HUES64 (cell line): ENCODE data around the gene MRGPRX2.

Source experiments
- H3K27ac ChIP-seq: 2 replicates; pipeline ENCODE4 v1.7.0; 2013; ENCODE audit warnings: low read depth, low read length, inconsistent platforms
- H3K27me3 ChIP-seq: 2 replicates; pipeline ENCODE4 v1.6.1; 2013; ENCODE audit warnings: mild to moderate bottlenecking, low read length; ENCODE audit not compliant: insufficient read depth
- H3K36me3 ChIP-seq: 2 replicates; pipeline ENCODE4 v1.6.1; 2013; ENCODE audit warnings: mild to moderate bottlenecking, low read length; ENCODE audit not compliant: insufficient read depth
- H3K4me1 ChIP-seq: 2 replicates; pipeline ENCODE4 v1.6.1; 2013; ENCODE audit warnings: mild to moderate bottlenecking, low read length, moderate library complexity; ENCODE audit not compliant: insufficient read depth
- H3K4me3 ChIP-seq: 2 replicates; pipeline ENCODE4 v1.5.1; 2013; ENCODE audit warnings: mild to moderate bottlenecking, low read length, moderate library complexity
- H3K9ac ChIP-seq: 2 replicates; pipeline ENCODE4 v1.6.1; 2013; ENCODE audit warnings: mild to moderate bottlenecking, low read depth, low read length
- H3K9me3 ChIP-seq: 2 replicates; pipeline ENCODE4 v1.6.1; 2013; ENCODE audit warnings: low read depth, low read length; ENCODE audit not compliant: insufficient read depth
- WGBS: fragments of 150-250, 120-280 bp; methylation state at CpG from one replicate; pipeline ENCODE4 v1.1.7; 2013; ENCODE audit warnings: missing lambda C conversion rate; 5-methylcytosine and 5-hydroxymethylcytosine counted together

Gene MRGPRX2

GRCh38 chr11:19091366-19091765 lies 30.8 kb upstream of the MRGPRX2 start:
- H3K36me3 ChIP-seq, result no peaks in the 10 kb centered on the region
- no peaks in the 10 kb centered on the region for H3K27me3 ChIP-seq
- H3K9me3 ChIP-seq, result no peaks in the 10 kb centered on the region
- H3K27ac ChIP-seq, result no peak overlapping the region
- no CpG with 5 or more reads among the region's 1 CpG for WGBS
- no peak overlapping the region for H3K4me3 ChIP-seq
- no peaks in the 10 kb centered on the region for H3K4me1 ChIP-seq
- H3K9ac ChIP-seq, result no peak overlapping the region

- H3K9ac ChIP-seq, result no peak overlapping the region
- H3K27ac ChIP-seq, result no peak overlapping the region
- no peaks in the 10 kb centered on the region for H3K9me3 ChIP-seq
- no peaks in the 10 kb centered on the region for H3K27me3 ChIP-seq
- H3K4me3 ChIP-seq, result no peak overlapping the region
- H3K36me3 ChIP-seq, result no peaks in the 10 kb centered on the region
- H3K4me1 ChIP-seq, result no peaks in the 10 kb centered on the region
- WGBS, result 94% methylated on average over 5 of the region's 5 CpGs
These were observed 28.9 kb upstream of the MRGPRX2 start for GRCh38 chr11:19089421-19089820.

- WGBS, result 99% methylated on average over 2 of the region's 4 CpGs
These were observed 28.3 kb upstream of the MRGPRX2 start for GRCh38 chr11:19088791-19089190.

GRCh38 chr11:19087658-19088057 lies 27.1 kb upstream of the MRGPRX2 start:
- 92% methylated on average over 8 of the region's 8 CpGs for WGBS
- Histone ChIP-seq H3K4me1 (no peaks in the 10 kb centered on the region), H3K4me3 (no peak overlapping the region), H3K9me3 (no peaks in the 10 kb centered on the region), H3K27me3 (no peaks in the 10 kb centered on the region), H3K36me3 (no peaks in the 10 kb centered on the region), H3K9ac (no peak overlapping the region), H3K27ac (no peak overlapping the region)

More at GRCh38 chr11:19088791-19089190, 28.3 kb upstream of the MRGPRX2 start:
- no peaks in the 10 kb centered on the region for H3K9me3 ChIP-seq
- H3K27me3 ChIP-seq, result no peaks in the 10 kb centered on the region
- H3K4me3 ChIP-seq, result no peak overlapping the region
- H3K27ac ChIP-seq, result no peak overlapping the region
- H3K9ac ChIP-seq, result no peak overlapping the region
- H3K4me1 ChIP-seq, result no peaks in the 10 kb centered on the region
- no peaks in the 10 kb centered on the region for H3K36me3 ChIP-seq

- no peaks in the 10 kb centered on the region for H3K27me3 ChIP-seq
- 83% methylated on average over 4 of the region's 5 CpGs for WGBS
- no peaks in the 10 kb centered on the region for H3K36me3 ChIP-seq
- H3K4me1 ChIP-seq, result no peaks in the 10 kb centered on the region
- H3K27ac ChIP-seq, result no peak overlapping the region
- no peak overlapping the region for H3K4me3 ChIP-seq
- H3K9ac ChIP-seq, result no peak overlapping the region
- H3K9me3 ChIP-seq, result no peaks in the 10 kb centered on the region
These were observed 24.3 kb upstream of the MRGPRX2 start for GRCh38 chr11:19084661-19085315.

- Histone ChIP-seq H3K27me3 (no peaks in the 10 kb centered on the region), H3K27ac (no peak overlapping the region), H3K4me1 (no peaks in the 10 kb centered on the region), H3K9me3 (no peaks in the 10 kb centered on the region), H3K9ac (no peak overlapping the region), H3K4me3 (no peak overlapping the region), H3K36me3 (no peaks in the 10 kb centered on the region)
- 85% methylated on average over 1 of the region's 1 CpG for WGBS
These were observed 22.6 kb upstream of the MRGPRX2 start for GRCh38 chr11:19083166-19083565.

- no peak overlapping the region for H3K4me3 ChIP-seq
- H3K27ac ChIP-seq, result no peak overlapping the region
- no peaks in the 10 kb centered on the region for H3K4me1 ChIP-seq
- no peak overlapping the region for H3K9ac ChIP-seq
- no peaks in the 10 kb centered on the region for H3K27me3 ChIP-seq
- no peaks in the 10 kb centered on the region for H3K36me3 ChIP-seq
- 95% methylated on average over 6 of the region's 6 CpGs for WGBS
- H3K9me3 ChIP-seq, result no peaks in the 10 kb centered on the region
These were observed 20.1 kb upstream of the MRGPRX2 start for GRCh38 chr11:19080579-19080993.

GRCh38 chr11:19079643-19080440 lies 19.3 kb upstream of the MRGPRX2 start:
- Histone ChIP-seq H3K9ac (no peak overlapping the region), H3K36me3 (no peaks in the 10 kb centered on the region), H3K4me3 (no peak overlapping the region), H3K27me3 (no peaks in the 10 kb centered on the region), H3K4me1 (no peaks in the 10 kb centered on the region), H3K27ac (no peak overlapping the region), H3K9me3 (no peaks in the 10 kb centered on the region)
- WGBS, result 77% methylated on average over 6 of the region's 6 CpGs

GRCh38 chr11:19077965-19078364 lies 17.4 kb upstream of the MRGPRX2 start:
- Histone ChIP-seq H3K4me3 (no peak overlapping the region), H3K9ac (no peak overlapping the region), H3K4me1 (peaks cover 16% of the 10 kb centered on the region), H3K36me3 (no peaks in the 10 kb centered on the region), H3K27me3 (no peaks in the 10 kb centered on the region), H3K9me3 (no peaks in the 10 kb centered on the region), H3K27ac (no peak overlapping the region)

GRCh38 chr11:19076744-19077589 lies 16.4 kb upstream of the MRGPRX2 start:
- no peaks in the 10 kb centered on the region for H3K36me3 ChIP-seq
- H3K27me3 ChIP-seq, result no peaks in the 10 kb centered on the region
- no peaks in the 10 kb centered on the region for H3K9me3 ChIP-seq
- WGBS, result 69% methylated on average over 10 of the region's 10 CpGs
- H3K9ac ChIP-seq, result no peak overlapping the region
- H3K4me1 ChIP-seq, result peaks cover 16% of the 10 kb centered on the region
- H3K4me3 ChIP-seq, result no peak overlapping the region
- no peak overlapping the region for H3K27ac ChIP-seq

- no peak overlapping the region for H3K4me3 ChIP-seq
- peaks cover 16% of the 10 kb centered on the region for H3K4me1 ChIP-seq
- no peak overlapping the region for H3K27ac ChIP-seq
- H3K9me3 ChIP-seq, result no peaks in the 10 kb centered on the region
- H3K27me3 ChIP-seq, result no peaks in the 10 kb centered on the region
- H3K9ac ChIP-seq, result no peak overlapping the region
- H3K36me3 ChIP-seq, result no peaks in the 10 kb centered on the region
- WGBS, result 90% methylated on average over 3 of the region's 3 CpGs
These were observed 15.1 kb upstream of the MRGPRX2 start for GRCh38 chr11:19075636-19076035.
